ENCODE measurements around the gene MFSD2B. TPM values are rescaled to one million over a fixed set of nuclear protein-coding genes. Genes with fewer than 3 reads are reported as not detected.

The MFSD2B gene
- total and polyA plus RNA-seq, 2 donors (not counting 3 experiments of a cell fraction or from before 2014, with no cell fraction given) = 0.29 to 0.82 TPM

GRCh38 chr2:24017711-24018110 lies 7.8 kb downstream of the MFSD2B start:
- Histone ChIP-seq H3K36me3 (ENCODE audit: control insufficient read depth in 2 of 2, extremely low read depth in 1 of 2, insufficient read depth in 2 of 2, low read length in 2 of 2) (no peaks in the 10 kb centered on the region), H4K20me1 (replicated peaks; ENCODE audit: control insufficient read depth, extremely low read depth, insufficient read depth, low read length) (no peaks in the 10 kb centered on the region), H3K79me2 (ENCODE audit: control insufficient read depth, insufficient read depth, low read length) (no peaks in the 10 kb centered on the region), H2AFZ (ENCODE audit: low read depth, low read length) (no peak overlapping the region), H3K9me3 (replicated peaks; ENCODE audit: control insufficient read depth, insufficient read depth, low read length) (no peaks in the 10 kb centered on the region), H3K27ac (ENCODE audit: insufficient read depth, low read depth, low read length) (no peak overlapping the region), H3K4me3 (replicated peaks in 1 of 3; ENCODE audit: insufficient read depth in 1 of 3, low read depth in 1 of 3, low read length in 3 of 3) (no peak overlapping the region), H3K4me1 (ENCODE audit: control insufficient read depth, extremely low read depth, insufficient read depth, low read length) (peaks cover 22% of the 10 kb centered on the region), H3K9me1 (replicated peaks; ENCODE audit: control insufficient read depth, extremely low read depth, insufficient read depth, low read length) (no peaks in the 10 kb centered on the region), H3K4me2 (ENCODE audit: insufficient read depth, low read length) (no peak overlapping the region), H3K27me3 (ENCODE audit: control insufficient read depth in 2 of 2, insufficient read depth in 2 of 2, low read length in 2 of 2) (no peaks in the 10 kb centered on the region), H3K9ac (replicated peaks; ENCODE audit: extremely low read depth, insufficient read depth, low read length) (no peak overlapping the region)
- ChIA-PET POLR2A (no interaction called here), CTCF (no interaction called here)
- intact Hi-C loops (cut with micrococcal nuclease) (no loop called here), dilution Hi-C loops (cut with MboI; ENCODE audit: extremely low pct_ligation_motif_present, low sequenced_read_pairs) (no loop called here)
- FAIRE-seq = no peak
- DNase-seq (ENCODE audit: low read depth, low spot score) = no peak
- no TSS peak for BruUV-seq (replicated peaks)
- TF ChIP-seq JUN (IDR thresholded peaks at IDR 0.05; ENCODE audit: borderline replicate concordance, insufficient read depth, insufficient read length, low read depth) (no peak), MYC (IDR thresholded peaks at IDR 0.05; ENCODE audit: low read depth, low read length) (no peak), POLR2AphosphoS5 (IDR thresholded peaks at IDR 0.05; ENCODE audit: insufficient read depth, low read depth, low read length) (no peak), POLR2A (IDR thresholded peaks at IDR 0.05; ENCODE audit: low read depth, low read length) (no peak)
- TF ChIP-seq, protein P1, sequence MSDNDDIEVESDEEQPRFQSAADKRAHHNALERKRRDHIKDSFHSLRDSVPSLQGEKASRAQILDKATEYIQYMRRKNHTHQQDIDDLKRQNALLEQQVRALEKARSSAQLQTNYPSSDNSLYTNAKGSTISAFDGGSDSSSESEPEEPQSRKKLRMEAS (IDR thresholded peaks at IDR 0.05; ENCODE audit: insufficient read depth, insufficient read length) = no peak
- TF ChIP-seq, protein P2, sequence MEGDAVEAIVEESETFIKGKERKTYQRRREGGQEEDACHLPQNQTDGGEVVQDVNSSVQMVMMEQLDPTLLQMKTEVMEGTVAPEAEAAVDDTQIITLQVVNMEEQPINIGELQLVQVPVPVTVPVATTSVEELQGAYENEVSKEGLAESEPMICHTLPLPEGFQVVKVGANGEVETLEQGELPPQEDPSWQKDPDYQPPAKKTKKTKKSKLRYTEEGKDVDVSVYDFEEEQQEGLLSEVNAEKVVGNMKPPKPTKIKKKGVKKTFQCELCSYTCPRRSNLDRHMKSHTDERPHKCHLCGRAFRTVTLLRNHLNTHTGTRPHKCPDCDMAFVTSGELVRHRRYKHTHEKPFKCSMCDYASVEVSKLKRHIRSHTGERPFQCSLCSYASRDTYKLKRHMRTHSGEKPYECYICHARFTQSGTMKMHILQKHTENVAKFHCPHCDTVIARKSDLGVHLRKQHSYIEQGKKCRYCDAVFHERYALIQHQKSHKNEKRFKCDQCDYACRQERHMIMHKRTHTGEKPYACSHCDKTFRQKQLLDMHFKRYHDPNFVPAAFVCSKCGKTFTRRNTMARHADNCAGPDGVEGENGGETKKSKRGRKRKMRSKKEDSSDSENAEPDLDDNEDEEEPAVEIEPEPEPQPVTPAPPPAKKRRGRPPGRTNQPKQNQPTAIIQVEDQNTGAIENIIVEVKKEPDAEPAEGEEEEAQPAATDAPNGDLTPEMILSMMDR (IDR thresholded peaks at IDR 0.05; ENCODE audit: extremely low read depth in 1 of 2, insufficient read depth in 1 of 2, low read depth in 1 of 2, low read length in 2 of 2) = no peak

DNA sequence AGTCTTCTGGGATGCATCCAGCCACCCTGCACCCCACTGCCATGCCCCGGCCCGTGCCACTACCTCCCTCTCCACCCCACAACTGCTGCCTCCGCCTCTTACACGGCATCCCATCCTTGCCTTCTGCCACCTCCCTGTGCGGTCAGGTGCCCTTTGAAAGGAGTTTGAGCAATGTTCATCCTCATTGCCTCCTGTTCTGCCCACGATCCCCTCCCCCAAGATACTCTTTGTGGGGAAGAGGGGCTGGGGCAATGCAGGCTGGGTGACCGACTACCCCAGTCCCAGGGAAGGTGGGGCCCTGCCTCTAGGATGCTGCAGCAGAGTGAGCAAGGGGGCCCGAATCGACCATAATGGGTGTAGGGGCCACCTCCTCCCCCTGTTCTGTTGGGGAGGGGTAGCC lies 8.4 kb downstream of the MFSD2B start:
- no peak for DNase-seq (ENCODE audit: low read depth, low spot score)
- no peak overlapping the region for H3K9ac ChIP-seq (replicated peaks; ENCODE audit: extremely low read depth, insufficient read depth, low read length)
- H3K4me2 ChIP-seq (ENCODE audit: insufficient read depth, low read length) = no peak overlapping the region
- dilution Hi-C loops (cut with MboI; ENCODE audit: extremely low pct_ligation_motif_present, low sequenced_read_pairs) = no loop called here
- peaks cover 0 to 2% of the 10 kb centered on the region in 2 experiments for H3K36me3 ChIP-seq (ENCODE audit: control insufficient read depth in 2 of 2, extremely low read depth in 1 of 2, insufficient read depth in 2 of 2, low read length in 2 of 2)
- CTCF ChIA-PET = no interaction called here
- POLR2A ChIA-PET = no interaction called here
- peaks cover 18% of the 10 kb centered on the region for H3K4me1 ChIP-seq (ENCODE audit: control insufficient read depth, extremely low read depth, insufficient read depth, low read length)
- no peak overlapping the region for H3K27ac ChIP-seq (ENCODE audit: insufficient read depth, low read depth, low read length)
- H3K27me3 ChIP-seq (ENCODE audit: control insufficient read depth in 2 of 2, insufficient read depth in 2 of 2, low read length in 2 of 2) = no peaks in the 10 kb centered on the region
- H3K4me3 ChIP-seq (replicated peaks in 1 of 3; ENCODE audit: insufficient read depth in 1 of 3, low read depth in 1 of 3, low read length in 3 of 3) = no peak overlapping the region
- H3K9me1 ChIP-seq (replicated peaks; ENCODE audit: control insufficient read depth, extremely low read depth, insufficient read depth, low read length) = no peaks in the 10 kb centered on the region
- no peak for FAIRE-seq
- TF ChIP-seq GATA2 (IDR thresholded peaks at IDR 0.05; ENCODE audit: insufficient read depth, insufficient read length, low read depth, low read length) (no peak), POLR2A (IDR thresholded peaks at IDR 0.05; ENCODE audit: low read depth, low read length) (no peak), MYC (IDR thresholded peaks at IDR 0.05; ENCODE audit: low read depth, low read length) (no peak), FOS (IDR thresholded peaks at IDR 0.05; ENCODE audit: borderline replicate concordance, insufficient read depth, low read length) (no peak), JUN (IDR thresholded peaks at IDR 0.05; ENCODE audit: borderline replicate concordance, insufficient read depth, insufficient read length, low read depth) (no peak), POLR2AphosphoS5 (IDR thresholded peaks at IDR 0.05; ENCODE audit: insufficient read depth, low read depth, low read length) (no peak), EZH2 (IDR thresholded peaks at IDR 0.05; ENCODE audit: borderline replicate concordance, low read depth, low read length, severe bottlenecking) (no peak)
- TF ChIP-seq, protein P1 (IDR thresholded peaks at IDR 0.05; ENCODE audit: insufficient read depth, insufficient read length) = no peak
- TF ChIP-seq, protein P2 (IDR thresholded peaks at IDR 0.05; ENCODE audit: extremely low read depth in 1 of 2, insufficient read depth in 1 of 2, low read depth in 1 of 2, low read length in 2 of 2) = no peak
- intact Hi-C loops (cut with micrococcal nuclease) = no loop called here
- no peak overlapping the region for H2AFZ ChIP-seq (ENCODE audit: low read depth, low read length)
- no peaks in the 10 kb centered on the region for H3K79me2 ChIP-seq (ENCODE audit: control insufficient read depth, insufficient read depth, low read length)
- H3K9me3 ChIP-seq (replicated peaks; ENCODE audit: control insufficient read depth, insufficient read depth, low read length) = no peaks in the 10 kb centered on the region
- BruUV-seq (replicated peaks) = no TSS peak
- no peaks in the 10 kb centered on the region for H4K20me1 ChIP-seq (replicated peaks; ENCODE audit: control insufficient read depth, extremely low read depth, insufficient read depth, low read length)
